AG09309 (cell line): ENCODE data around the gene DHX30.
"Not testable (repeated sequence)": the region's sequence is repeated elsewhere in the genome, so short reads cannot be mapped to it uniquely, and the experiment has no call there.

Source experiments
- DNase-seq: peaks from one replicate; pipeline ENCODE4 v3.0.0-alpha.2; 2010; ENCODE audit warnings: low read depth
- H3K4me3 ChIP-seq: 2 replicates; pipeline ENCODE4 v1.5.1; 2011; ENCODE audit warnings: mild to moderate bottlenecking, low read depth, low read length, moderate library complexity; ENCODE audit not compliant: control insufficient read depth
- CTCF ChIP-seq: IDR thresholded peaks from 2 replicates; pipeline ENCODE4 v1.5.1; 2011; ENCODE audit warnings: mild to moderate bottlenecking, low read depth, low read length, inconsistent platforms; ENCODE audit not compliant: insufficient read depth, control insufficient read depth; ENCODE audit errors: missing control alignments

The DHX30 gene

GRCh38 chr3:47802734-47803479 lies at the start of gene DHX30:
TSS of gene DHX30 (plus strand) at chr3:47803138. CDS start at chr3:47810684, 7,546 bp downstream.
- TF ChIP-seq CTCF = no peak
- no peak for DNase-seq
- peak within 1 kb of the TSS; percentile 82 for H3K4me3 ChIP-seq

GRCh38 chr3:47758261-47759025 lies 44.5 kb upstream of the DHX30 start:
- no peak for DNase-seq
- TF ChIP-seq CTCF = no peak
- H3K4me3 ChIP-seq = no peak overlapping the region

GRCh38 chr3:47760207-47760606 lies 42.7 kb upstream of the DHX30 start:
- H3K4me3 ChIP-seq, DNase-seq: not testable (repeated sequence)

- TF ChIP-seq CTCF = no peak
- H3K4me3 ChIP-seq = no peak overlapping the region
- DNase-seq = no peak
Measured at GRCh38 chr3:47761046-47761445, 41.9 kb upstream of the DHX30 start.

GRCh38 chr3:47762233-47762632 lies 40.7 kb upstream of the DHX30 start:
- DNase-seq = no peak
- TF ChIP-seq CTCF = no peak
- no peak overlapping the region for H3K4me3 ChIP-seq

- no peak for TF ChIP-seq CTCF
- H3K4me3 ChIP-seq = no peak overlapping the region
- no peak for DNase-seq
Measured at GRCh38 chr3:47766186-47766585, 36.8 kb upstream of the DHX30 start.

GRCh38 chr3:47772047-47772446 lies 30.9 kb upstream of the DHX30 start:
- no peak for TF ChIP-seq CTCF
- no peak for DNase-seq
- no peak overlapping the region for H3K4me3 ChIP-seq
